HCT116 (cell line): ENCODE results near the gene NSUN2. TPM values are rescaled to one million over a fixed set of nuclear protein-coding genes. Genes with fewer than 3 reads are reported as not detected.

Source experiments
- ATAC-seq: fragments of 200-7000 bp; cut with Tn5 transposase; 2 replicates; pipeline ENCODE4 v1.9.1; 2020; ENCODE audit warnings: mild to moderate bottlenecking, moderate library complexity
- BruUV-seq: library from RNA; stranded (reverse); fragments of 400-500 nt; replicated peaks from 2 replicates; lab custom pipeline; 2021; lab: Mats Ljungman, UMichigan
- CTCF ChIA-PET: fragments of 300-600 bp; sonication (Branson Sonifier 250); formaldehyde crosslinking; loops from one replicate; lab custom pipeline; 2021; ENCODE audit warnings: antibody characterized with exemption; lab: Charles Lee
- POLR2A ChIA-PET: fragments of 300-600, 350-600 bp; sonication (Branson Sonifier 250); formaldehyde crosslinking; loops from one replicate; lab custom pipeline; 2021; ENCODE audit warnings: antibody characterized with exemption; lab: Charles Lee
- RAD21 ChIA-PET, 2 experiments: fragments of 300-600 bp; sonication (Branson Sonifier 250); formaldehyde crosslinking; loops; one replicate each; lab custom pipeline; 2023; ENCODE audit warnings: low total read pairs in 2 of 2; ENCODE audit not compliant: uncharacterized antibody in 2 of 2, unreplicated experiment in 2 of 2, low non-redundant PET in 1 of 2; lab: Charles Lee
- DNase-seq: peaks from one replicate; pipeline ENCODE4 v3.0.0-alpha.2; 2010; ENCODE audit warnings: low read depth, low spot score
- H2AFZ ChIP-seq: fragments of 200-600 bp; shearing (Covaris generic), sonication (generic); 2 replicates; pipeline ENCODE4 v1.6.1; 2017; ENCODE audit warnings: low read depth, mixed run types, mixed read lengths, antibody characterized with exemption, low read length; ENCODE audit not compliant: poor library complexity, severe bottlenecking
- H3K27ac ChIP-seq: 2 replicates; pipeline ENCODE4 v1.5.1; 2012; ENCODE audit warnings: low read depth, low read length
- H3K27me3 ChIP-seq: fragments of 200-600 bp; sonication (generic); 2 replicates; pipeline ENCODE4 v1.6.1; 2016; ENCODE audit warnings: mixed run types, low read length, mixed read lengths; ENCODE audit not compliant: insufficient read depth
- H3K36me3 ChIP-seq, 2 experiments: fragments of 200-500 bp in 1 of 2; fragments of 200-600 bp in 1 of 2; sonication (Bioruptor generic) in 1 of 2; sonication (generic) in 1 of 2; 2 replicates each; pipeline versions ENCODE4 v1.5.1 to v1.6.1; 2014 to 2016; ENCODE audit warnings: low read length in 2 of 2, inconsistent platforms in 1 of 2, mixed read lengths in 1 of 2, mixed run types in 1 of 2; ENCODE audit not compliant: insufficient read depth in 2 of 2, control insufficient read depth in 1 of 2
- H3K4me1 ChIP-seq, 2 experiments: fragments of 200-600 bp in 1 of 2; sonication (generic) in 1 of 2; 2 replicates each; pipeline versions ENCODE4 v1.5.1 to v1.6.1; 2012 to 2017; ENCODE audit warnings: low read length in 2 of 2, inconsistent platforms in 1 of 2, mild to moderate bottlenecking in 1 of 2, mixed read lengths in 1 of 2, mixed run types in 1 of 2, moderate library complexity in 1 of 2; ENCODE audit not compliant: insufficient read depth in 2 of 2, control insufficient read depth in 1 of 2
- H3K4me2 ChIP-seq: fragments of 200-600 bp; sonication (generic); 2 replicates; pipeline ENCODE4 v1.6.1; 2017; ENCODE audit warnings: mixed run types, low read length, mixed read lengths
- H3K4me3 ChIP-seq, 2 experiments: fragments of 200-600 bp in 1 of 2; sonication (generic) in 1 of 2; replicated peaks in 1 of 2; 2 replicates each; pipeline ENCODE4 v1.5.1; 2011 to 2016; ENCODE audit warnings: low read length in 2 of 2, control low read depth in 1 of 2, low read depth in 1 of 2, mild to moderate bottlenecking in 1 of 2, mixed read lengths in 1 of 2, mixed run types in 1 of 2
- H3K79me2 ChIP-seq: fragments of 200-600 bp; sonication (generic); 2 replicates; pipeline ENCODE4 v1.6.1; 2017; ENCODE audit warnings: mild to moderate bottlenecking, mixed run types, low read length, moderate library complexity, mixed read lengths; ENCODE audit not compliant: insufficient read depth
- H3K9ac ChIP-seq: fragments of 200-600 bp; sonication (generic); 2 replicates; pipeline ENCODE4 v1.6.1; 2016; ENCODE audit warnings: low read length, mixed read lengths
- H3K9me2 ChIP-seq: fragments of 200-600 bp; sonication (generic), shearing (Covaris generic); 2 replicates; pipeline ENCODE4 v1.6.1; 2017; ENCODE audit warnings: mixed run types, mild to moderate bottlenecking, moderate library complexity; ENCODE audit not compliant: insufficient read depth
- H3K9me3 ChIP-seq, 2 experiments: fragments of 200-500 bp in 1 of 2; fragments of 200-600 bp in 1 of 2; sonication (Bioruptor generic) in 1 of 2; sonication (generic) in 1 of 2; 2 replicates each; pipeline ENCODE4 v1.6.1; 2014 to 2017; ENCODE audit warnings: low read length in 2 of 2, mixed read lengths in 2 of 2, inconsistent platforms in 1 of 2, low read depth in 1 of 2, mild to moderate bottlenecking in 1 of 2, mixed run types in 1 of 2, moderate library complexity in 1 of 2; ENCODE audit not compliant: control insufficient read depth in 1 of 2, insufficient read depth in 1 of 2
- H4K20me1 ChIP-seq: fragments of 200-600 bp; sonication (generic), shearing (Covaris generic); 2 replicates; pipeline ENCODE4 v1.6.1; 2017; ENCODE audit warnings: mixed run types, mild to moderate bottlenecking, moderate library complexity; ENCODE audit not compliant: insufficient read depth
- ATF3 ChIP-seq: IDR thresholded peaks from 2 replicates; pipeline ENCODE4 v1.6.1; 2012
- CBX3 ChIP-seq: IDR thresholded peaks from 2 replicates; pipeline ENCODE4 v1.6.1; 2012; ENCODE audit warnings: low read depth
- CEBPB ChIP-seq: IDR thresholded peaks from 2 replicates; pipeline ENCODE4 v1.6.1; 2012; ENCODE audit warnings: low read depth
- CTCF ChIP-seq, 3 experiments: fragments of 200-600 bp in 1 of 3; sonication (generic) in 1 of 3; IDR thresholded peaks in 2 of 3; conservative IDR thresholded peaks in 1 of 3; 2 replicates each; pipeline ENCODE4 v1.5.1; 2012 to 2017; ENCODE audit warnings: low read depth in 2 of 3, low read length in 2 of 3, antibody characterized with exemption in 1 of 3, borderline replicate concordance in 1 of 3, control low read depth in 1 of 3, mild to moderate bottlenecking in 1 of 3, mixed read lengths in 1 of 3, mixed run types in 1 of 3, moderate library complexity in 1 of 3; ENCODE audit not compliant: insufficient read depth in 1 of 3
- ELF1 ChIP-seq: IDR thresholded peaks from 2 replicates; pipeline ENCODE4 v1.6.1; 2012; ENCODE audit warnings: low read depth, borderline replicate concordance
- EZH2 ChIP-seq: fragments of 200-600 bp; sonication (generic); IDR thresholded peaks from 2 replicates; pipeline ENCODE4 v1.6.1; 2017; ENCODE audit warnings: antibody characterized with exemption, mixed run types
- EZH2phosphoT487 ChIP-seq: fragments of 200-600 bp; IDR thresholded peaks from 2 replicates; pipeline ENCODE4 v1.6.1; 2018; ENCODE audit warnings: antibody characterized with exemption, borderline replicate concordance
- JUND ChIP-seq: IDR thresholded peaks from 2 replicates; pipeline ENCODE4 v1.6.1; 2012
- MAX ChIP-seq: IDR thresholded peaks from 2 replicates; pipeline ENCODE4 v1.6.1; 2012
- POLR2AphosphoS5 ChIP-seq: IDR thresholded peaks from 2 replicates; pipeline ENCODE4 v1.6.1; 2011; ENCODE audit warnings: mild to moderate bottlenecking, low read depth, low read length, moderate library complexity
- RAD21 ChIP-seq: IDR thresholded peaks from 2 replicates; pipeline ENCODE4 v1.6.1; 2012; ENCODE audit warnings: low read depth, mild to moderate bottlenecking
- SIN3A ChIP-seq: IDR thresholded peaks from 2 replicates; pipeline ENCODE4 v1.6.1; 2012; ENCODE audit warnings: low read depth
- SP1 ChIP-seq: IDR thresholded peaks from 2 replicates; pipeline ENCODE4 v1.6.1; 2012; ENCODE audit warnings: low read depth
- SRF ChIP-seq: IDR thresholded peaks from 2 replicates; pipeline ENCODE4 v1.6.1; 2012; ENCODE audit warnings: low read depth
- TCF7L2 ChIP-seq: IDR thresholded peaks from 2 replicates; pipeline ENCODE4 v1.7.0; 2011; ENCODE audit warnings: borderline replicate concordance, inconsistent platforms; ENCODE audit not compliant: insufficient read depth, insufficient read length; ENCODE audit errors: extremely low read depth
- YY1 ChIP-seq: IDR thresholded peaks from 2 replicates; pipeline ENCODE4 v1.6.1; 2011; ENCODE audit warnings: low read length, low read depth, moderate library complexity, mild to moderate bottlenecking; ENCODE audit not compliant: insufficient replicate concordance; ENCODE audit errors: extremely low read depth
- ZNF274 ChIP-seq: fragments of 200-500 bp; sonication (Bioruptor generic); IDR thresholded peaks from 2 replicates; pipeline ENCODE4 v1.6.1; 2014; ENCODE audit warnings: mild to moderate bottlenecking, low read depth, low read length, inconsistent platforms
- intact Hi-C: fragments of 100-400 bp; cut with micrococcal nuclease; formaldehyde crosslinking; loops from 2 replicates; pipeline ENCODE4 v1.10.0; 2022
- total RNA-seq: library from RNA; stranded (reverse); gene quantifications from one replicate; pipeline ENCODE4 v1.2.1, GENCODE V29; 2021; ENCODE audit not compliant: unreplicated experiment

The NSUN2 gene
- total RNA-seq, 1 experiment from 2014 or later, result 101 TPM

- H3K9me3 ChIP-seq, result peaks cover 6 to 13% of the 10 kb centered on the region in 2 experiments; a peak in 2 of 4 replicates
- no TSS peak for BruUV-seq
- POLR2A ChIA-PET, result no interaction called here
- peaks cover 14 to 19% of the 10 kb centered on the region in 2 experiments for H3K36me3 ChIP-seq
- H4K20me1 ChIP-seq, result no peaks in the 10 kb centered on the region
- H3K9ac ChIP-seq, result no peak overlapping the region
- peaks cover 22% of the 10 kb centered on the region for H3K79me2 ChIP-seq
- no peak for DNase-seq
- no peak overlapping the region for H3K27ac ChIP-seq
- H3K9me2 ChIP-seq, result no peaks in the 10 kb centered on the region
- no peak overlapping the region for H3K4me3 ChIP-seq
- H3K27me3 ChIP-seq, result no peaks in the 10 kb centered on the region
- H3K4me1 ChIP-seq, result no peaks in the 10 kb centered on the region
- H3K4me2 ChIP-seq, result no peak overlapping the region
- RAD21 ChIA-PET, result no interaction called here
- no peak for TF ChIP-seq EZH2phosphoT487
- no peak for TF ChIP-seq CBX3
- no peak for TF ChIP-seq EZH2
- no peak for ATAC-seq
- intact Hi-C loops, result no loop called here
- CTCF ChIA-PET, result no interaction called here
- no peak overlapping the region for H2AFZ ChIP-seq
Measured at GRCh38 chr5:6652025-6652424, 19.2 kb upstream of the NSUN2 start.

GRCh38 chr5:6649681-6650080 lies 16.8 kb upstream of the NSUN2 start:
- ChIA-PET RAD21 (no interaction called here), CTCF (no interaction called here), POLR2A (no interaction called here)
- H3K36me3 ChIP-seq, result peaks cover 0 to 2% of the 10 kb centered on the region in 2 experiments; a peak in 1 of 4 replicates
- H3K9me3 ChIP-seq, result no peaks in the 10 kb centered on the region
- H3K79me2 ChIP-seq, result peaks cover 26% of the 10 kb centered on the region
- DNase-seq (no peak), ATAC-seq (no peak)
- no peaks in the 10 kb centered on the region for H4K20me1 ChIP-seq
- intact Hi-C loops, result no loop called here
- no TSS peak for BruUV-seq
- H3K27me3 ChIP-seq, result no peaks in the 10 kb centered on the region
- no peak overlapping the region for H2AFZ ChIP-seq
- no peaks in the 10 kb centered on the region for H3K9me2 ChIP-seq
- TF ChIP-seq SP1 (no peak), TCF7L2 (no peak), SIN3A (no peak), CBX3 (no peak), EZH2 (no peak), MAX (no peak), EZH2phosphoT487 (no peak), ZNF274 (no peak), CEBPB (no peak), ATF3 (no peak), RAD21 (no peak), JUND (no peak), POLR2AphosphoS5 (no peak), CTCF (IDR thresholded peaks at IDR 0.05 in 2 of 3, conservative IDR thresholded peaks at IDR 0.05 in 1 of 3; ENCODE audit: borderline replicate concordance in 1 of 3, insufficient read depth in 1 of 3, low read depth in 2 of 3, low read length in 2 of 3) (no peak), SRF (no peak), ELF1 (no peak), YY1 (no peak)
- no peak overlapping the region for H3K27ac ChIP-seq
- H3K4me1 ChIP-seq, result no peaks in the 10 kb centered on the region
- no peak overlapping the region for H3K4me3 ChIP-seq
- no peak overlapping the region for H3K4me2 ChIP-seq
- H3K9ac ChIP-seq, result no peak overlapping the region
